ENCODE measurements around the gene GSE1.

- TF ChIP-seq, protein P1, sequence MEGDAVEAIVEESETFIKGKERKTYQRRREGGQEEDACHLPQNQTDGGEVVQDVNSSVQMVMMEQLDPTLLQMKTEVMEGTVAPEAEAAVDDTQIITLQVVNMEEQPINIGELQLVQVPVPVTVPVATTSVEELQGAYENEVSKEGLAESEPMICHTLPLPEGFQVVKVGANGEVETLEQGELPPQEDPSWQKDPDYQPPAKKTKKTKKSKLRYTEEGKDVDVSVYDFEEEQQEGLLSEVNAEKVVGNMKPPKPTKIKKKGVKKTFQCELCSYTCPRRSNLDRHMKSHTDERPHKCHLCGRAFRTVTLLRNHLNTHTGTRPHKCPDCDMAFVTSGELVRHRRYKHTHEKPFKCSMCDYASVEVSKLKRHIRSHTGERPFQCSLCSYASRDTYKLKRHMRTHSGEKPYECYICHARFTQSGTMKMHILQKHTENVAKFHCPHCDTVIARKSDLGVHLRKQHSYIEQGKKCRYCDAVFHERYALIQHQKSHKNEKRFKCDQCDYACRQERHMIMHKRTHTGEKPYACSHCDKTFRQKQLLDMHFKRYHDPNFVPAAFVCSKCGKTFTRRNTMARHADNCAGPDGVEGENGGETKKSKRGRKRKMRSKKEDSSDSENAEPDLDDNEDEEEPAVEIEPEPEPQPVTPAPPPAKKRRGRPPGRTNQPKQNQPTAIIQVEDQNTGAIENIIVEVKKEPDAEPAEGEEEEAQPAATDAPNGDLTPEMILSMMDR (IDR thresholded peaks at IDR 0.05), result peak; percentile 86 to 97 (median 90)
- no peak for TF ChIP-seq POLR2A (IDR thresholded peaks at IDR 0.05)
These were observed 46.8 kb downstream of the GSE1 start for GRCh38 chr16:85659805-85660511.
